HG03342 (cell line): ENCODE results near the gene OCIAD1.
"Not testable (repeated sequence)": the region's sequence is repeated elsewhere in the genome, so short reads cannot be mapped to it uniquely, and the experiment has no call there.

Source experiments
- ATAC-seq: cut with Tn5 transposase; IDR thresholded peaks from one replicate; pipeline ENCODE4 v1.9.1; 2021; ENCODE audit warnings: mild to moderate bottlenecking, moderate library complexity; ENCODE audit not compliant: unreplicated experiment

Gene OCIAD1

DNA sequence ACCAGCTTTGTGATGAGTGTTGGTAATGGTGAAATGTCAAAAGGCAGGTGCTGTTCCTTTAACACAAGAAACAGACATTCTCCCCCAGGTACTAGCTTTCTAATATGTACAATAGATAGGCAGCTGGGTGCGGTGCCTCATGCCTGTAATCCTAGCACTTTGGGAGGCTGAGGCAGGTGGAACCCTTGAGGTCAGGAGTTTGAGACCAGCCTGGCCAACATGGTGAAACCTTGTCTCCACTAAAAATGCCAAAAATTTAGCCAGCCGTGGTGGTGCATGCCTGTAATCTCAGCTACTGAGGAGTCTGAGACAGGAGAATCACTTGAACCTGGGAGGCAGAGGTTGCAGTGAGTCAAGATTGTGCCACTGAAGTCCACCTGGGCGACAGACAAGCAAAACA, 50.8 kb downstream of the OCIAD1 start:
- not testable (repeated sequence) for ATAC-seq

DNA sequence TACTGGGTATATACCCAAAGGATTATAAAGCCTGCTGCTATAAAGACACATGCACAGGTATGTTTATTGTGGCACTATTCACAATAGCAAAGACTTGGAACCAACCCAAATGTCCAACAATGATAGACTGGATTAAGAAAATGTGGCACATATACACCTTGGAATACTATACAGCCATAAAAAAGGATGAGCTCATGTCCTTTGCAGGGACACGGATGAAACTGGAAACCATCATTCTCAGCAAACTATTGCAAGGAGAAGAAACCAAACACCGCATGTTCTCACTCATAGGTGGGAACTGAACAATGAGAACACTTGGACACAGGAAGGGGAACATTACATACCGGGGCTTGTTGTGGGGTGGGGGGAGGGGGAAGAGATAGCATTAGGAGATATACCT, 58.9 kb downstream of the OCIAD1 start:
- ATAC-seq, result not testable (repeated sequence)

GRCh38 chr4:48891028-48891619, 60.2 kb downstream of the OCIAD1 start:
- no peak for ATAC-seq

GRCh38 chr4:48896845-48897244, 66.0 kb downstream of the OCIAD1 start:
- ATAC-seq, result no peak

- ATAC-seq, result peak; percentile 68
These were observed 68.0 kb downstream of the OCIAD1 start for GRCh38 chr4:48898733-48899431.

DNA sequence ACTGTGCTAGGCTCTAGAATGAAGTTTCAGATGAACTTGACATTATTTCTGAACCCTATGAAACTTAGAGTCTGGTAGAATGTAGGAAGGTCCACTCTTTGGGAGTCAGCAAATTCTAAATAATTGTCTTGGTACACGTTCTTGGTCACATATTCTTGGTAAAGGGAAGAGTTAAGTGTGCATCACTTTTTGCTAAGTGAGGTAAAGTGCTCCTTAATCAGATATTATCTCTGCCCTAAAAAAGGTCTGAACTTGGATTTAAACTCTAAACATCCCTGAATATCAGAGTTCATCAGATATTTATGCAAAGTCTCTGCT, 68.5 kb downstream of the OCIAD1 start:
- ATAC-seq, result no peak

DNA sequence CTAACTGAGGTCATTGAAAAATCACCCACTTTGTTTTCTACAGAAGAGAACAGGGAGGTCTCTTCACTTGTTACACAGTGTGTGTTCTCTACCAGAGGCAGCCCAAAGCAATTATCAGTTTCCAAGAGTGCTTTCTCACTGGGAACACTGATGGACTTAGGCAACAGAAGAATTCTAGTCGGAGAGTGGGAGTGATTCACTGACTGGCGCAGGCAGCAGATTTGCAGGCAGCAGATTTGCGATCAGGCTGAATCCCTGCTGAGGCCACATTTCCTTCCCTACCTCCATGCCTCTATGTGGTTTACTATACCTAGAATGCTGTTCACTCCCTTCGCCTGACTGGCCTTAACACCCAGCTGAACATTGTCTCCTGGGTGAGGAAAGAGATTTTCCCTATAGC, 69.1 kb downstream of the OCIAD1 start:
- ATAC-seq, result no peak

- ATAC-seq, result no peak
These were observed 70.3 kb downstream of the OCIAD1 start for GRCh38 chr4:48901196-48901595.

DNA sequence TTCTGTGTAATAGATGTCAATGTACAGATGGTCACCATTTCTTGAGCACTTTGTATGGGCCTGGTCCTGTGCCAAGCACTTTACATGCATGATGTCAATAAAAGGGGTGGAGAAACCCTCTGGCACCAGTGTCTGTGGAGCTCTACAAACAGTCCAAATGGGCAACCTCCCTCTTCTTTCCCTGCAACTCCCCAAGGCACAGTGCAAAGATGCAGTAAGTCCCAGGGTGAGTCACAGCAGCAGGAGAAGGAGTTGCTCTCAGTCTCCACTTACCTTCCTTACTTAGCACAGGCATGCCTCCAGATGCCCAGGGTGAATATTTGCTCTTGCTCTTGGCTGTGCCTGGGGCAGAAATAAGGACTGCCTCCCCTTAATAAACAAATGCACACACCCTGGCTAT, 71.4 kb downstream of the OCIAD1 start:
- no peak for ATAC-seq

GRCh38 chr4:48904101-48904500, 73.2 kb downstream of the OCIAD1 start:
- no peak for ATAC-seq

DNA sequence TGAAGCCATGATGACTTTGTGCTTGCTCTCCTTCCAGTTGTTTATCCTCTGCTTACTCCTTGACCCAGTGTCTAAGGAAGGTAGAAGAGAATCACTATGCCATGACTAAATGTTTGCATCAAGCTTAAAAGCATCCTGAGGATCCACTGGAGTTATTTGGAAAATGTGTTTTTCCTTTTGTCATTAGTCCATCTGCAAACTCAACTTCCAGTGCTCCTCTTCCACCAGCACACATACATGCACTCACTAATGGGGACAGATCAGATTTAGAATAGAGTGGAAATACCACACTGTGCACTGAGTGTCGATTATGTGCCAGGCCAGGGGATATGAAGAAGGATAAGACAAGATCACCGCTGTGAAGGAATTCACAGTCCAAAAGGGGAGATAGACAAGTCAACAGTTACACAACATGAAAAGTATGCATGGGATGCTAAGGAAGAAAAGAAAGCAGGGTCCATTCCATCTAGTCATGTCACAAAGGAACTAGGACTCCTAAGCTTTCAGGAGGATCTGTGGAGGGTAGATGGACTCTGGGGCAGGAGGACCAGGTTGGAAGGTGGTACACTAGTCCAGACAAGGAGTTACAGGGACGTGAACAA, 73.8 kb downstream of the OCIAD1 start:
- no peak for ATAC-seq

- no peak for ATAC-seq
These were observed 74.6 kb downstream of the OCIAD1 start for GRCh38 chr4:48905363-48906015.

DNA sequence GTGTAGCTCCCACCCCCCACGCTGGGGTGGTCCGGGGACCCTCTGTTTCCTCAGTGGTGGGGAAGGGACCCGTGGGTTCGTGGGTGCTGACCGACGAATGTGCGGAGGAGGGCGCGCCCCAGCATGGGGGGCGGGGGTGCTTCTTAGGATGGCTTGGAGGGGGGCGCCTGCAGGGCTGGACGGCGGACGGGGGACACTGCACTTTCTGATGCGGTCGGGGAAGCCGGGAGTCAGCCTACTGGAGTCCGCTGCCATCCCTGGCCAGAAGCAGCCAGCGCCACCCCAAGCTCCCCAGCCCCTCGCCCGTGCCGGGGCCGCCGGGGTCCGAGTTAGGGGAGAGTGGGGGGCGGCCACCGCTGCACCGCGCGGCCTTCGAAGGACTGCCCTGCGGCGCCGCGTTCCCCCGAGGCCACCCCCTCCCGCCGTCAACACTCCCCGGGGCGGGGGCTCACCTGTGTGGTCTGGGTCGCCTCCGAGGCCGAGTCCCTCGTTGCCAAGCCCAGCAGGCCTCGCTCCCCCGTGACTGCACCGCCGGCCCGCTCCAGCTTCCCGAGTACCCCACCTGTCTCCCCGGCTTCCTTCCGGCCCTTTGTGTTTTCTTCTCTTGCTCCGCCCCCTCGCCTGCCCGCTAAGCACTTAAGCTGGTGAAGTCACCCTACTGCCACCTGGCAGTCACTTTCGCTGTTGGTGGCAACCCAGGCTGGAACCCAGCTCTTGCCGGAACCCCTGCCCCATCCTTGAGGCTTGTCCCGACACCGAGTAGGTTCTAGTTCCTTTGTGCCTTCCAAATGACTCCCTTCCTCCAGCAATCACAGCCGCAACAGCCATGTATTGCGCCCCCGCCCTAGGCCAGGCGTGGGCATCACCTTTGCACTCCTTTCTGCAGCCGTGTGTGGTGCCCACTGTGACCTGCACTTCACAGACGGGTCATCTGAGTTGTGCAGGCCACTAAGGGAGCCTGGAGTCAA, 75.6 kb downstream of the OCIAD1 start, which contains the start of gene OCIAD2:
Gene OCIAD2 (minus strand): TSS at position 569 of the 968 bp plus-strand sequence. CDS start 2,225 bp downstream, outside the sequence.
- peak; percentile 92 for ATAC-seq

GRCh38 chr4:48907706-48908477, 77.0 kb downstream of the OCIAD1 start:
- no peak for ATAC-seq

- no peak for ATAC-seq
These were observed 77.8 kb downstream of the OCIAD1 start for GRCh38 chr4:48908687-48909086.

GRCh38 chr4:48909697-48910096, 78.8 kb downstream of the OCIAD1 start:
- no peak for ATAC-seq

- ATAC-seq, result no peak
These were observed 79.6 kb downstream of the OCIAD1 start for GRCh38 chr4:48910511-48910910.
